Ectodermal cell (in vitro differentiated cells): ENCODE data around the gene MEOX1.

ENCODE experiments used
- H3K27ac ChIP-seq: 2 replicates; pipeline ENCODE4 v1.7.0; 2013; ENCODE audit warnings: mild to moderate bottlenecking, low read depth, low read length; ENCODE audit not compliant: insufficient read depth, poor library complexity, severe bottlenecking
- H3K27me3 ChIP-seq: 2 replicates; pipeline ENCODE4 v1.7.0; 2013; ENCODE audit warnings: mild to moderate bottlenecking, low read length; ENCODE audit not compliant: insufficient read depth, control insufficient read depth, poor library complexity, severe bottlenecking
- H3K36me3 ChIP-seq: one replicate; pipeline ENCODE4 v1.7.0; 2013; ENCODE audit warnings: low read length; ENCODE audit not compliant: control insufficient read depth, insufficient read depth
- H3K4me1 ChIP-seq: one replicate; pipeline ENCODE4 v1.7.0; 2013; ENCODE audit warnings: low read length; ENCODE audit not compliant: control insufficient read depth, insufficient read depth
- H3K4me3 ChIP-seq: 2 replicates; pipeline ENCODE4 v1.7.0; 2013; ENCODE audit warnings: low read depth, low read length, control low read depth; ENCODE audit not compliant: insufficient read depth
- H3K9me3 ChIP-seq: 2 replicates; pipeline ENCODE4 v1.7.0; 2013; ENCODE audit warnings: mild to moderate bottlenecking, low read length, moderate library complexity; ENCODE audit not compliant: control insufficient read depth
- WGBS, 2 experiments: methylation state at CpG; one replicate each; pipeline ENCODE4 v1.1.7; 2013; ENCODE audit warnings: missing lambda C conversion rate in 2 of 2; 5-methylcytosine and 5-hydroxymethylcytosine counted together

Gene MEOX1

DNA sequence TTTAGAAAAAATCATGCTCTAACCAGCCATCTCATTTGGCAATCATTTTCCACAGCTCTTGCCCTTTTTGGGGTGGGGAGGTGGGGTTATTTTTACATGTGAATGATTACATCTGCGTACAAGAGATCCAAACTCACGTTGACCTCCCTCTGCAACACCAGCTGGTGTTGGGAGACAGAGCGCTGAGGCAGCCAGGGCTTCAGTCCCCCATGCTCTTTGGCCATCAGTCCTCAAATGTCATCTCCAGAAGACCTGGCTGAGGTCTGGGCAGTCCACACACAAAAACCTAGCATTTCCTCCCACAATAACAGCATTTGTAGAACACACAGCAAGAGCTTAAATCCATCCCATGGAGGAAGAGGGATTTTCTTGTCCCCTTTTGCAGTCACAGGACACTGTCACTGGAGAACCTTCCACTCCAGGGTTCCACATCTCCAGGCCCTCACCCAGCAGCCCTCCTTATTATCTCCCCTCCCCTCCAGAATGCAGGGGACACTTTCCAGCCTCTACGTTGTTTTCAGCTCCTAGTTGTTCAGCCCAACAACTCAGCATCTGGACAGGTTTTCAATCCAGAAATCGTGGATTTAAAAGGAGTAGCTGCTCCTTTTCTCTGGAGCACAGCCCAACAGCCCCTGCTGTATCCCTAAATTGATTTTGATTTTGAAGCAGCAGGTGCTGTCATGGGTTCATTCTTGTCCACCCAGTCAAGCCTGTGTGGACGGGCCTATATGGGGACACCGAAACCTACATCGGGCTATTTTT lies 21.1 kb downstream of the MEOX1 start:
- peaks cover 5% of the 10 kb centered on the region for H3K4me1 ChIP-seq
- no peak overlapping the region for H3K27ac ChIP-seq
- no peaks in the 10 kb centered on the region for H3K36me3 ChIP-seq
- H3K4me3 ChIP-seq = no peak overlapping the region
- H3K9me3 ChIP-seq = no peaks in the 10 kb centered on the region
- WGBS, 2 experiments = 81 to 82% methylated on average over 8 of the region's 8 CpGs
- peaks cover 5% of the 10 kb centered on the region for H3K27me3 ChIP-seq

- no peaks in the 10 kb centered on the region for H3K27me3 ChIP-seq
- 93% methylated on average over 13 of the region's 13 CpGs for WGBS, 2 experiments
- no peak overlapping the region for H3K4me3 ChIP-seq
- peaks cover 10% of the 10 kb centered on the region for H3K4me1 ChIP-seq
- H3K9me3 ChIP-seq = no peaks in the 10 kb centered on the region
- no peak overlapping the region for H3K27ac ChIP-seq
- no peaks in the 10 kb centered on the region for H3K36me3 ChIP-seq
These were observed 24.0 kb downstream of the MEOX1 start for GRCh38 chr17:43637563-43638323.

DNA sequence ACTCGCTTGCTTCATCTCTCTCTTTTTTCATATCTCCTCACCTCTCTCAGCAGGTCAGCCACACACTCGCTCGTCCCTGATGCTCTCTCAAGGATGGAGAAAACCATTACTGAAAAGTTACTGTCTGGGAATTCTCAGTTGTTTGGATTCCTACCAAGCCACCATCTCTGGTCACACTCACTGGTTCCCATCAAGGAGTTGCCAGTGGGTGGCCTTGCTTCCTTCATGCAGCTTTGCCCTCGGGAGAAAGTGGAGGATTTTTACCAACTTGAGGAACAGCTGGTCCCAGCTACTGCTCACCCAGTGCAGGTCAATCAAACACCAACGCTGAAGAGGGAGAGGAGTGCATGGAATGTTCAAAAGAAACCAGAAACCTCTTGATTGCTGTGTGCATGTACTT lies 25.3 kb downstream of the MEOX1 start:
- H3K27ac ChIP-seq = no peak overlapping the region
- no peaks in the 10 kb centered on the region for H3K36me3 ChIP-seq
- no peak overlapping the region for H3K4me3 ChIP-seq
- H3K4me1 ChIP-seq = peaks cover 18% of the 10 kb centered on the region
- H3K9me3 ChIP-seq = no peaks in the 10 kb centered on the region
- WGBS, 2 experiments = 85 to 86% methylated on average over 5 of the region's 5 CpGs
- no peaks in the 10 kb centered on the region for H3K27me3 ChIP-seq

DNA sequence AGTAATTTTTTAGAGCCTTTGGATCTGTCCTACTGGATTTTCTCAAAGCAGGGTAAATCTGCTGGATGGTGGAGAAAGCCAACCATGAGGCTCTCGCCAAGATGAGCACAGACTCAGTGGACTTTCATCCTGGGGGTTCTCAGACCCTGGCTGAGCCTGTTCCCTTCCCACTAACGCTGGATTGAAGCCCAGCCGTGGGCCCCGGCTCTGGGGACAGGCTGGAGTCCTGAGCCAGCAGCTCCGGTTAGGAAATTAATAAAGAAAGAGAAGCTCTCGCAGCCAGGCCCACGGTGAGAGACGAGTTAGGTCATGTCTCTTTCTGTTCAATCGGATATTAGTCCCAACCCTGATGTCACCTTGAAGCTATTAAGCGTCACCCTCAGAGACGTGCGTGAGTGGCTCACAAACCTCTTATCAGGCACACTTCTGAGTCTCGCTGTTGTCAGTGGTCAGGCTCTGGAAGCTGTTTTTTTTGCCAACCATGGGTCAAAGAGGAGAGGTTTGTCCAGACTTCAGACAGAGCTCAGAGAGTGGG lies 27.1 kb downstream of the MEOX1 start:
- no peaks in the 10 kb centered on the region for H3K27me3 ChIP-seq
- H3K4me1 ChIP-seq = peaks cover 13% of the 10 kb centered on the region
- 91 to 93% methylated on average over 13 of the region's 13 CpGs for WGBS, 2 experiments

DNA sequence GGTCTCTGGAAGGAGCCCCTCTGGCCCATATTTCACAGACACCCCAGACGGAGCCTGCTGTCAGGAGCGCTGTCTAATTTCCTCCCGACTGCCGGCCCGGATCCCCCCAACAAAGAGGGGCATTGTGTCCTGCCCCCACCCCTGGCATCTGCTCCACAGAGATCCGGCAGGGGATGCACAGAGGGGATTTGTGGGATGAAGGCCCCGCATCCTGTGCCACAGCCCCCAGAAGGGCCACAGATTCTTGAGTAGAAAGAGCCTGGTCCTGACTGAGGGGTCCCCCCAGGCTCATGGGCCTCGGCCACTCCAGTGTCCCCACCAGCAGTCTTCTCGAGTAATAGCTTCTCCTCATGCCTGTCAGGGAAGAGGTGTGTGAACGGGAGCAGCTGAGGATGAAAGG lies 29.5 kb downstream of the MEOX1 start:
- Histone ChIP-seq H3K4me1 (peaks cover 26% of the 10 kb centered on the region), H3K4me3 (no peak overlapping the region), H3K36me3 (no peaks in the 10 kb centered on the region), H3K9me3 (no peaks in the 10 kb centered on the region), H3K27me3 (no peaks in the 10 kb centered on the region), H3K27ac (no peak overlapping the region)
- 82 to 86% methylated on average over 9 to 10 of the region's 10 CpGs for WGBS, 2 experiments

More for the DNA sequence above, 27.1 kb downstream of the MEOX1 start:
- H3K4me3 ChIP-seq = no peak overlapping the region
- no peaks in the 10 kb centered on the region for H3K9me3 ChIP-seq
- H3K36me3 ChIP-seq = no peaks in the 10 kb centered on the region
- H3K27ac ChIP-seq = no peak overlapping the region

DNA sequence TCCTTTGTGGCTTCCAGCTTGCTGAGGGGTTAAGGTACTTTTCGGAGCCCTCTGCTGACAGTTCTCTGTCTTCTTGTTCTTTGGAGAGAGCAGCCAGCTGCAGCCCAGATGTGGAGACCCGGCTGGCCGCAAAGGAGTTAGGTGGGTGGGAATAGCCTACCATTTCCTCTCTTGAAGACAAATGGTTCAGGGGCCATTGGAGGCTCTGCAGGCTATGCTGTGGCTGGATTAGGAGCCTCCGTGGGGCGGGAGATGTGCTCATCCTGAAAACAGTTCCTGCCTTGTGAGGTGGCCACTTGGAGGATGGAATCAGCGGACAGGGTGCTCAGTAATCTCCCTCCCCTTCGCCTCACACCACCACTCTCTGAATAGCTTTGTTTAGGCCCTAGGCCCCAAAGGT lies 30.3 kb downstream of the MEOX1 start:
- no peaks in the 10 kb centered on the region for H3K27me3 ChIP-seq
- 92 to 94% methylated on average over 7 of the region's 7 CpGs for WGBS, 2 experiments
- H3K4me3 ChIP-seq = no peak overlapping the region
- H3K9me3 ChIP-seq = no peaks in the 10 kb centered on the region
- no peak overlapping the region for H3K27ac ChIP-seq
- no peaks in the 10 kb centered on the region for H3K36me3 ChIP-seq
- peaks cover 27% of the 10 kb centered on the region for H3K4me1 ChIP-seq

DNA sequence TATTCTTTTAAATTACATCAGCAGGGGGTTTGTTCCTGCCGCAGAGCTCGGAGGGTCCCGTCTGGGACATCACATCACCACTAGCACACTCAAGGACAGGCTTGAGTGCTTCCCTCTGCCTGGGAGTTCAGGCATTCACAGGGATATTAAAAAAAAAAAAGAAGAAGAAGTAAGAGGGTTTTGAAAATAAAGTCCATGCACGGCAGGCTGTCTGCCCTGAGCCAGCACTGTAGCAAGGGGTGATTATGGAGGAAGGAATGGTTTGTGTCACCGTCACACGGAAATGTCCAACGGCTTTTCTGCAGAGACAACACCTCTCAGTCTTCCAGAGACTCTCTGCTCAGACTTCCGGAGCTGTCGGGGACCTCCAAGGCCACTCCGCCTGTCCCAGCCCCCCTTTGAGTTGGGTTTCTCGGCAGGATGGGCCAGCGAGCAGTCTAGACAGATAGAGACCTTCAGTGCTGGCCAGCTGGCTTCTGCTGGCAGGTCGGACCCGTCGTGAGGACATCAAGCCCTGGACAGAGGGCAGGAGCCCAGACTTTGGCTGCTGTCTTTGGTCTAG lies 33.6 kb downstream of the MEOX1 start:
- no peaks in the 10 kb centered on the region for H3K27me3 ChIP-seq
- WGBS, 2 experiments = 67% methylated on average over 15 of the region's 15 CpGs
- H3K9me3 ChIP-seq = no peaks in the 10 kb centered on the region
- no peaks in the 10 kb centered on the region for H3K36me3 ChIP-seq
- peaks cover 26% of the 10 kb centered on the region for H3K4me1 ChIP-seq
- no peak overlapping the region for H3K4me3 ChIP-seq
- peak overlapping the region; percentile 50 for H3K27ac ChIP-seq

GRCh38 chr17:43627653-43628052 lies 34.1 kb downstream of the MEOX1 start:
- Histone ChIP-seq H3K36me3 (no peaks in the 10 kb centered on the region), H3K27me3 (no peaks in the 10 kb centered on the region), H3K27ac (peak overlapping the region; percentile 50), H3K9me3 (no peaks in the 10 kb centered on the region), H3K4me3 (no peak overlapping the region), H3K4me1 (peaks cover 20% of the 10 kb centered on the region)
- 26 to 32% methylated on average over 5 of the region's 5 CpGs for WGBS, 2 experiments

- Histone ChIP-seq H3K4me1 (peaks cover 14% of the 10 kb centered on the region), H3K36me3 (no peaks in the 10 kb centered on the region), H3K27ac (no peak overlapping the region), H3K27me3 (no peaks in the 10 kb centered on the region), H3K4me3 (no peak overlapping the region), H3K9me3 (no peaks in the 10 kb centered on the region)
- 89 to 98% methylated on average over 2 to 3 of the region's 3 CpGs for WGBS, 2 experiments
These were observed 35.7 kb downstream of the MEOX1 start for GRCh38 chr17:43626023-43626422.

DNA sequence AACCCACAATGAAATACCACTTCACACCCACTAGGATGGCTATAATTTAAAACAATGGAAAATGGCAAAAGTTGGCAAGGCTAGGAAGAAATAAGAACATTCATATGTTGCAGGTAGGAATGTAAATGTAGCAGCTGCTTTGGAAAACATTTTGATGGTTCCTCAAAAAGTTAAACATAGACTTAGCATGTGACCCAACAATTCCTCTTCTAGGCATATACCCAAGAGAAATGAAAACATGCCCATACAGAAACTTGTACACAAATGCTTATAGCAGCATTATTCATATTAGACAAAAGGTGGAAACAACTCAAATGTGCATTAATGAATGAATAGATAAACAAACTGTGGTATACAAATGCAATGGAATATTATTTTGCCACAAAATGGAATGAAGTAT lies 36.1 kb downstream of the MEOX1 start:
- Histone ChIP-seq H3K27ac (no peak overlapping the region), H3K36me3 (no peaks in the 10 kb centered on the region), H3K4me3 (no peak overlapping the region), H3K27me3 (no peaks in the 10 kb centered on the region), H3K4me1 (peaks cover 14% of the 10 kb centered on the region), H3K9me3 (no peaks in the 10 kb centered on the region)
